ENCODE results near the gene THSD1.
"Not testable (repeated sequence)": the region's sequence is repeated elsewhere in the genome, so short reads cannot be mapped to it uniquely, and the experiment has no call there.

The THSD1 gene

GRCh38 chr13:52407436-52407835 lies 1.5 kb upstream of the THSD1 start:
- not testable (repeated sequence) for DNase-seq

GRCh38 chr13:52406629-52407028 lies 657 bp upstream of the THSD1 start:
- DNase-seq, result no peak

- DNase-seq, result no peak
These were observed 604 bp downstream of the THSD1 start for GRCh38 chr13:52405369-52405766.

GRCh38 chr13:52399708-52400107 lies 6.3 kb downstream of the THSD1 start:
- no peak for DNase-seq

- DNase-seq, result no peak
These were observed 6.9 kb downstream of the THSD1 start for GRCh38 chr13:52399046-52399445.

- no peak for DNase-seq
These were observed 10.3 kb downstream of the THSD1 start for GRCh38 chr13:52395704-52396103.

GRCh38 chr13:52394586-52394985 lies 11.4 kb downstream of the THSD1 start:
- no peak for DNase-seq

GRCh38 chr13:52393572-52394357 lies 12.2 kb downstream of the THSD1 start:
- no peak for DNase-seq

- no peak for DNase-seq
These were observed 18.3 kb downstream of the THSD1 start for GRCh38 chr13:52387721-52388120.

- DNase-seq, result no peak
These were observed 20.1 kb downstream of the THSD1 start for GRCh38 chr13:52385870-52386269.

GRCh38 chr13:52383366-52383765 lies 22.6 kb downstream of the THSD1 start:
- DNase-seq, result no peak

- DNase-seq, result no peak
These were observed 27.7 kb downstream of the THSD1 start for GRCh38 chr13:52378312-52378711.

GRCh38 chr13:52377898-52378297 lies 28.1 kb downstream of the THSD1 start:
- no peak for DNase-seq

- DNase-seq, result no peak
These were observed 31.0 kb downstream of the THSD1 start for GRCh38 chr13:52374873-52375411.

- DNase-seq, result no peak
These were observed 31.6 kb downstream of the THSD1 start for GRCh38 chr13:52374389-52374788.

- DNase-seq, result not testable (repeated sequence)
These were observed 32.7 kb downstream of the THSD1 start for GRCh38 chr13:52373277-52373676.

GRCh38 chr13:52371736-52372247 lies 34.2 kb downstream of the THSD1 start:
- DNase-seq, result no peak

GRCh38 chr13:52366291-52366690 lies 39.7 kb downstream of the THSD1 start:
- no peak for DNase-seq

- DNase-seq, result not testable (repeated sequence)
These were observed 43.6 kb downstream of the THSD1 start for GRCh38 chr13:52362169-52362887.

- DNase-seq, result no peak
These were observed 44.7 kb downstream of the THSD1 start for GRCh38 chr13:52361225-52361624.

- DNase-seq, result no peak
These were observed 46.4 kb downstream of the THSD1 start for GRCh38 chr13:52359534-52359933.

- DNase-seq, result no peak
These were observed 49.6 kb downstream of the THSD1 start for GRCh38 chr13:52356327-52356726.

GRCh38 chr13:52353193-52353592 lies 52.8 kb downstream of the THSD1 start:
- DNase-seq, result no peak

All from effector CD4-positive, alpha-beta T cell (primary cell).